H9 (cell line): ENCODE data around the gene NAA16. TPM values are rescaled to one million over a fixed set of nuclear protein-coding genes. Genes with fewer than 3 reads are reported as not detected.

Experiments
- DNase-seq: peaks from one replicate; pipeline ENCODE4 v3.0.0-alpha.2; 2017
- H2AFZ ChIP-seq: one replicate; pipeline ENCODE4 v1.6.1; 2013; ENCODE audit warnings: mild to moderate bottlenecking, low read length, control low read depth, moderate library complexity
- H2AK5ac ChIP-seq: 2 replicates; pipeline ENCODE4 v1.6.1; 2013; ENCODE audit warnings: low read length, control low read depth, mixed read lengths; ENCODE audit not compliant: insufficient read length
- H2BK120ac ChIP-seq: one replicate; pipeline ENCODE4 v1.6.1; 2013; ENCODE audit warnings: low read depth, mild to moderate bottlenecking, low read length, control low read depth, inconsistent platforms; ENCODE audit not compliant: poor library complexity, severe bottlenecking
- H2BK12ac ChIP-seq: 2 replicates; pipeline ENCODE4 v1.6.1; 2013; ENCODE audit warnings: low read length, control low read depth, mixed read lengths, low read depth; ENCODE audit not compliant: insufficient read length
- H2BK15ac ChIP-seq: 2 replicates; pipeline ENCODE4 v1.6.1; 2013; ENCODE audit warnings: low read depth, low read length, control low read depth
- H2BK20ac ChIP-seq: one replicate; pipeline ENCODE4 v1.6.1; 2013; ENCODE audit warnings: low read depth, mild to moderate bottlenecking, low read length, control low read depth, inconsistent platforms; ENCODE audit not compliant: poor library complexity, severe bottlenecking
- H2BK5ac ChIP-seq: 2 replicates; pipeline ENCODE4 v1.6.1; 2013; ENCODE audit warnings: low read length, control low read depth, mixed read lengths; ENCODE audit not compliant: insufficient read length
- H3K14ac ChIP-seq: 2 replicates; pipeline ENCODE4 v1.6.1; 2013; ENCODE audit warnings: low read length, control low read depth; ENCODE audit not compliant: insufficient read depth
- H3K18ac ChIP-seq: 2 replicates; pipeline ENCODE4 v1.6.1; 2013; ENCODE audit warnings: low read depth, mild to moderate bottlenecking, mixed read lengths, low read length, control low read depth; ENCODE audit not compliant: insufficient read length
- H3K23ac ChIP-seq: 2 replicates; pipeline ENCODE4 v1.6.1; 2013; ENCODE audit warnings: low read length, control low read depth, mixed read lengths, low read depth; ENCODE audit not compliant: insufficient read length
- H3K23me2 ChIP-seq: 2 replicates; pipeline ENCODE4 v1.6.1; 2013; ENCODE audit warnings: low read depth, mild to moderate bottlenecking, mixed read lengths, low read length, control low read depth; ENCODE audit not compliant: insufficient read length, poor library complexity, severe bottlenecking
- H3K27ac ChIP-seq: 2 replicates; pipeline ENCODE4 v1.5.1; 2013; ENCODE audit warnings: low read length, control low read depth, mixed read lengths, low read depth; ENCODE audit not compliant: insufficient read length
- H3K27me3 ChIP-seq: 2 replicates; pipeline ENCODE4 v1.6.1; 2013; ENCODE audit warnings: low read length, control low read depth, inconsistent platforms; ENCODE audit not compliant: insufficient read depth
- H3K4ac ChIP-seq: 2 replicates; pipeline ENCODE4 v1.6.1; 2013; ENCODE audit warnings: low read depth, mild to moderate bottlenecking, control low read depth, inconsistent platforms, low read length, moderate library complexity
- H3K4me1 ChIP-seq: 2 replicates; pipeline ENCODE4 v1.6.1; 2013; ENCODE audit warnings: low read length, control low read depth, inconsistent platforms; ENCODE audit not compliant: insufficient read depth
- H3K4me2 ChIP-seq: 2 replicates; pipeline ENCODE4 v1.6.1; 2013; ENCODE audit warnings: low read length, control low read depth, mixed read lengths; ENCODE audit not compliant: insufficient read length, insufficient read depth
- H3K56ac ChIP-seq: 2 replicates; pipeline ENCODE4 v1.6.1; 2013; ENCODE audit warnings: low read depth, mild to moderate bottlenecking, mixed read lengths, low read length, control low read depth; ENCODE audit not compliant: insufficient read length
- H3K79me1 ChIP-seq: 2 replicates; pipeline ENCODE4 v1.6.1; 2013; ENCODE audit warnings: low read depth, mild to moderate bottlenecking, moderate library complexity, low read length, control low read depth, inconsistent platforms; ENCODE audit not compliant: insufficient read depth, poor library complexity, severe bottlenecking
- H3K79me2 ChIP-seq: 2 replicates; pipeline ENCODE4 v1.6.1; 2013; ENCODE audit warnings: low read length, control low read depth, inconsistent platforms; ENCODE audit not compliant: insufficient read depth
- H3K9ac ChIP-seq: 2 replicates; pipeline ENCODE4 v1.6.1; 2013; ENCODE audit warnings: low read length, control low read depth, mixed read lengths; ENCODE audit not compliant: insufficient read length; ENCODE audit errors: extremely low read depth
- H3K9me3 ChIP-seq: one replicate; pipeline ENCODE4 v1.6.1; 2013; ENCODE audit warnings: low read depth, low read length, inconsistent platforms; ENCODE audit not compliant: control insufficient read depth
- H3T11ph ChIP-seq: one replicate; pipeline ENCODE4 v1.6.1; 2013; ENCODE audit warnings: mild to moderate bottlenecking, low read length, control low read depth, inconsistent platforms
- H4K20me1 ChIP-seq: one replicate; pipeline ENCODE4 v1.6.1; 2013; ENCODE audit not compliant: control insufficient read depth, insufficient read length, insufficient read depth
- H4K5ac ChIP-seq: 2 replicates; pipeline ENCODE4 v1.6.1; 2013; ENCODE audit warnings: low read depth, mild to moderate bottlenecking, mixed read lengths, low read length, control low read depth; ENCODE audit not compliant: insufficient read length
- H4K8ac ChIP-seq: replicated peaks from 2 replicates; pipeline ENCODE4 v1.6.1; 2013; ENCODE audit warnings: low read length, control low read depth, mixed read lengths, low read depth; ENCODE audit not compliant: insufficient read length
- H4K91ac ChIP-seq: 2 replicates; pipeline ENCODE4 v1.6.1; 2013; ENCODE audit warnings: low read depth, mild to moderate bottlenecking, moderate library complexity, mixed read lengths, low read length, control low read depth; ENCODE audit not compliant: insufficient read length
- H3K27ac Mint-ChIP-seq, 3 experiments: 2 replicates in 2 of 3; 3 replicates in 1 of 3; pipeline ENCODE4 v1.8.0; 2020 to 2021; ENCODE audit warnings: mixed read lengths in 3 of 3, mild to moderate bottlenecking in 1 of 3, moderate library complexity in 1 of 3
- H3K27me3 Mint-ChIP-seq: 2 replicates; pipeline ENCODE4 v1.8.0; 2021; ENCODE audit warnings: low read depth, mild to moderate bottlenecking, moderate library complexity, mixed read lengths
- H3K36me3 Mint-ChIP-seq, 3 experiments: 2 replicates in 2 of 3; 3 replicates in 1 of 3; pipeline ENCODE4 v1.8.0; 2020 to 2021; ENCODE audit warnings: low read depth in 3 of 3, mixed read lengths in 3 of 3; ENCODE audit not compliant: insufficient read depth in 1 of 3
- H3K4me1 Mint-ChIP-seq, 2 experiments: 2 replicates each; pipeline ENCODE4 v1.8.0; 2020; ENCODE audit warnings: mixed read lengths in 2 of 2
- H3K4me3 Mint-ChIP-seq, 2 experiments: 2 replicates in 1 of 2; 3 replicates in 1 of 2; pipeline ENCODE4 v1.8.0; 2020 to 2021; ENCODE audit warnings: mild to moderate bottlenecking in 2 of 2, mixed read lengths in 2 of 2, moderate library complexity in 1 of 2
- H3K9me3 Mint-ChIP-seq, 2 experiments: 2 replicates in 1 of 2; 3 replicates in 1 of 2; pipeline ENCODE4 v1.8.0; 2020; ENCODE audit warnings: mild to moderate bottlenecking in 2 of 2, mixed read lengths in 2 of 2, moderate library complexity in 1 of 2
- WGBS: extraction: QIAGEN DNeasy Blood & Tissue Kit; methylation state at CpG from one replicate; pipeline ENCODE4 v1.1.7; 2013; ENCODE audit warnings: missing lambda C conversion rate, low lambda C conversion rate, mixed read lengths; ENCODE audit not compliant: insufficient read length; ENCODE audit errors: extremely low coverage; 5-methylcytosine and 5-hydroxymethylcytosine counted together
- total RNA-seq: library from RNA; stranded (reverse); gene quantifications from 2 replicates; pipeline ENCODE4 v1.2.1, GENCODE V29; 2021
- TF ChIP-seq, protein P1 (sequence below): fragments of 200-600 bp; sonication (generic); conservative IDR thresholded peaks from 3 replicates; pipeline ENCODE4 v1.8.0; 2021; ENCODE audit warnings: antibody characterized with exemption, mild to moderate bottlenecking

The NAA16 gene
- total RNA-seq, 1 experiment from 2014 or later = 37.7 TPM

DNA sequence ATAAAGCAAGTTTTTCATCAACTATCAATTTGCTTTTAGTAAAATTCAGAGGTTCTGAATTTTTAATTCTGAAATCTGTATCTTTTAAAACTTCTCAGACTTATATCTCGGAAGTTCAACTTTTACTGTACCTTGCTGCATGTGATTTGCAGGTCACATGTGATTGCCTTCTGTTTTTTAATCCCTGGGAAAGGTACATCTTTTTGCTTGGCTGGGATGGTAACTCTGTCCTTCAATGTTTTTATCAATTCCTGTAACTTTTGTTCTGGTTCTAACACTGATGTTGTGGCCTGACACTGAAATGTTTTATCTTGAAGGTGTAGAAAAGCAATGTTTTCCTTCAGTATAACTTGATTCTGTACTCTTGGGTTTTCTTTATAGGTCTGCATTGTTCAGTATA lies 16.2 kb upstream of the NAA16 start:
- H3K79me1 ChIP-seq = no peaks in the 10 kb centered on the region
- H3K27me3 ChIP-seq = no peaks in the 10 kb centered on the region
- H4K91ac ChIP-seq = no peak overlapping the region
- Mint-ChIP-seq H3K36me3 (no peaks in the 10 kb centered on the region), H3K4me1 (peaks cover 4 to 7% of the 10 kb centered on the region in 2 experiments; a peak in 2 of 4 replicates), H3K27ac (no peak overlapping the region), H3K9me3 (peaks cover 0 to 3% of the 10 kb centered on the region in 2 experiments; a peak in 2 of 5 replicates), H3K27me3 (no peaks in the 10 kb centered on the region), H3K4me3 (no peak overlapping the region)
- no peak overlapping the region for H3K27ac ChIP-seq
- TF ChIP-seq, protein P1, sequence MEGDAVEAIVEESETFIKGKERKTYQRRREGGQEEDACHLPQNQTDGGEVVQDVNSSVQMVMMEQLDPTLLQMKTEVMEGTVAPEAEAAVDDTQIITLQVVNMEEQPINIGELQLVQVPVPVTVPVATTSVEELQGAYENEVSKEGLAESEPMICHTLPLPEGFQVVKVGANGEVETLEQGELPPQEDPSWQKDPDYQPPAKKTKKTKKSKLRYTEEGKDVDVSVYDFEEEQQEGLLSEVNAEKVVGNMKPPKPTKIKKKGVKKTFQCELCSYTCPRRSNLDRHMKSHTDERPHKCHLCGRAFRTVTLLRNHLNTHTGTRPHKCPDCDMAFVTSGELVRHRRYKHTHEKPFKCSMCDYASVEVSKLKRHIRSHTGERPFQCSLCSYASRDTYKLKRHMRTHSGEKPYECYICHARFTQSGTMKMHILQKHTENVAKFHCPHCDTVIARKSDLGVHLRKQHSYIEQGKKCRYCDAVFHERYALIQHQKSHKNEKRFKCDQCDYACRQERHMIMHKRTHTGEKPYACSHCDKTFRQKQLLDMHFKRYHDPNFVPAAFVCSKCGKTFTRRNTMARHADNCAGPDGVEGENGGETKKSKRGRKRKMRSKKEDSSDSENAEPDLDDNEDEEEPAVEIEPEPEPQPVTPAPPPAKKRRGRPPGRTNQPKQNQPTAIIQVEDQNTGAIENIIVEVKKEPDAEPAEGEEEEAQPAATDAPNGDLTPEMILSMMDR = no peak
- no peak overlapping the region for H3K18ac ChIP-seq
- H3K56ac ChIP-seq = no peak overlapping the region
- no peaks in the 10 kb centered on the region for H4K20me1 ChIP-seq
- no peak overlapping the region for H4K8ac ChIP-seq
- H3K4me2 ChIP-seq = no peak overlapping the region
- H4K5ac ChIP-seq = no peak overlapping the region
- H2AFZ ChIP-seq = no peak overlapping the region
- no peaks in the 10 kb centered on the region for H3K23me2 ChIP-seq
- H3K9me3 ChIP-seq = no peaks in the 10 kb centered on the region
- no peaks in the 10 kb centered on the region for H3K79me2 ChIP-seq
- no peak overlapping the region for H2BK12ac ChIP-seq
- no peak overlapping the region for H2BK5ac ChIP-seq
- no peak overlapping the region for H2AK5ac ChIP-seq
- H3K23ac ChIP-seq = no peak overlapping the region
- DNase-seq = no peak
- H2BK20ac ChIP-seq = no peak overlapping the region
- H2BK15ac ChIP-seq = no peak overlapping the region
- WGBS = no CpG with 5 or more reads among the region's 1 CpG
- H2BK120ac ChIP-seq = no peak overlapping the region
- no peak overlapping the region for H3K9ac ChIP-seq
- H3K4me1 ChIP-seq = no peaks in the 10 kb centered on the region
- no peak overlapping the region for H3K4ac ChIP-seq
- H3K14ac ChIP-seq = no peak overlapping the region
- H3T11ph ChIP-seq = no peak overlapping the region
